ENCODE measurements around the gene MAST4.
"Not testable (repeated sequence)": the region's sequence is repeated elsewhere in the genome, so short reads cannot be mapped to it uniquely, and the experiment has no call there.

The MAST4 gene

DNA sequence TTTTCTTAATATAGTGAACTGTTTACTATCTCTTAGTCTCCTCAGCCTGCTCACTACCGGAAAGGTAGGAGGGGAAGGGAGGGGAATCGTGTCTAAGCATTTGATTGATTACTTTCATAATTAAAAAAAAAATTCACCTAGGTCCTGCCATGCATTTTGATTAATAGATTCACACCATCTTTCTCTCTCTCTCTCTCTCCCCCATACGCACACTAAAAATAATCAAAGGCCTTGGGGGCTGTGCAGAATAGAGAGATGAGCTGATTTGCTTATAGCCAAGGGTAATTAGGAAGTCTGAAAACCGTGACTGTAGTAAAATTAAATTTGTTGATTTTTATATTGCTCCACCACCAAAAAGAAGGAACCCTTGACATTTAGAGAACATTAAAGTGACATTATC lies 550.8 kb downstream of the MAST4 start:
- DNase-seq = no peak

DNA sequence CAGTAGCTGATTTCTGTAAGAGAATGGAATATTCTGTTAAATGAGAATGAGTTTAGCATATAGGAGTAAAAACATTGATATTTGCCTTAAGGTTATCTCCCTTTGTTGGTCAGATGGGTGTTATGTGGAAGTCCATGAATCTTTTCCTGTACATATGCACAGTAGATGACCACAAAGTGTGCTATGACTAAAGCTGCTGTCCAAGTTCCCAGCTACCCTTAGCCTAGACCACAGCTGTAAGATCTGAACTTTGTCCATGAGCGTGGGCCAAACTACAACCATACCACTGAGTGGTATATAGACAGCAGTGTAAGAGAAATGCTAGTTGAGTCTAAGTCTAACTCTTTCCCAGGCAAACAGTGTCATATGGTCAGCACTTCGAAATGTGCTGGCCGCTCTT lies 551.6 kb downstream of the MAST4 start:
- no peak for DNase-seq

DNA sequence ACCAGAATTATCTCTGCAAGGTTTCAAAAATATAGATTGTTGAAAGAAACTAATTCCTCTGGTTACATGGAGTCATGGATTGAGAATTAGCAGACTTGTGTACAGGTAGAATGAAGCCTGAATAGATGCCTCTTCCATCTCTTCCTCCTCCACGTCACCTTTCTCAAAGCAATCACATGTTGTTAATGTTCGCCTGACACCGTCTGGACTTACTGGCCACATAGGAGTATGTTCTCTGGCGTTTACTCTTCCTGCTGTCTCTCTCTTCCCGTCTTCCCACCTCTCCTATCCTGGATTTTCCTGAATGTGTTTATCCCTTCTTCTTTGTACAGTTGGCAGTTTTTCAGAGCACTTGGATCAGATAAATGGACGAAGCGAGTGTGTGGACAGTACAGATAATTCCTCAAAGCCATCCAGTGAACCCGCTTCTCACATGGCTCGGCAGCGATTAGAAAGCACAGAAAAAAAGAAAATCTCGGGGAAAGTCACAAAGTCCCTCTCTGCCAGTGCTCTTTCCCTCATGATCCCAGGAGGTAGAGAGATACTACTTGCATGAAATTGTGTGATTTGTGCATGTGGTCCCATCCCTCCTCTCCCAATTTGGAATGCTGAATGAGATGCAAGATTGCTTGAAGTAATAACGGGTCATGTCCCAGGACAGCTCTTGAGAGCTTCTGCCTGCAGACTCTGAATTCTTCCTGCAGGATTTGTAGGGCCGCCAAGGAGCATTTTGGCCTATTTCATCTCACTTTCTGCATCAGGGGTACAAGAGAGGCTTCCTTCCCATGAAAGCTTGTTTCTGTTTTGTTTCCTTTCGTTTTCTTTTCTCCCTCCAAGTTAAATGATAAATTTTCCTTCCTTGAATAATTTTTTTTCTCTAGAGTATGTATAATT lies 553.1 kb downstream of the MAST4 start:
- no peak for DNase-seq

DNA sequence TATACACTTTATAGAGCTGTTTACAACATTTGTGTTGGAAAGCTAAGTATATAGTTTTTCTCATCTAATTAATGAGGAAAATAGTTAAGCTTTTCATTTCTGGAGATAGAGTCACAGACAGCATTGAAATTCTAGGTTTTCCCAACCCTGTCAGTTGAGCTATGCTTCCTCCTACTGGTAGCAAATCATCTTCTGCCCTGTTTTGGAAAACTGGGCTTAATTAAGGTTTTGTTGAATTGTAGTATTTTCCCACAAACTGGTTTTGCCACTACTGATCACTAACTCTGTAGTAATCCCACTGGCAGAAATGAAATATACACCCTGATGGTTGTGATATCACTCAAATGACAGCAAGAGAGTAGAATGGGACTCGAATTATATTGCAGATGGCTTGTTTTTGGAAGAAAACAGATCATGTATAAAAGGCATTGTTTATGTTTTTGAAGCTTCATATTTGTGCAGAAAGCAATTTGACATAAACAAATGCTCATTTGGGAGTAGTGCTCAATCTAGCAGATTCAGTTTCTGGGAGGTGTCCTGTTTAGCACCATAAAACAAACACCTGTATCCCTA lies 553.8 kb downstream of the MAST4 start:
- no peak for DNase-seq

GRCh38 chr5:67152400-67152799 lies 556.2 kb downstream of the MAST4 start:
- no peak for DNase-seq

GRCh38 chr5:67153292-67153691 lies 557.1 kb downstream of the MAST4 start:
- no peak for DNase-seq

DNA sequence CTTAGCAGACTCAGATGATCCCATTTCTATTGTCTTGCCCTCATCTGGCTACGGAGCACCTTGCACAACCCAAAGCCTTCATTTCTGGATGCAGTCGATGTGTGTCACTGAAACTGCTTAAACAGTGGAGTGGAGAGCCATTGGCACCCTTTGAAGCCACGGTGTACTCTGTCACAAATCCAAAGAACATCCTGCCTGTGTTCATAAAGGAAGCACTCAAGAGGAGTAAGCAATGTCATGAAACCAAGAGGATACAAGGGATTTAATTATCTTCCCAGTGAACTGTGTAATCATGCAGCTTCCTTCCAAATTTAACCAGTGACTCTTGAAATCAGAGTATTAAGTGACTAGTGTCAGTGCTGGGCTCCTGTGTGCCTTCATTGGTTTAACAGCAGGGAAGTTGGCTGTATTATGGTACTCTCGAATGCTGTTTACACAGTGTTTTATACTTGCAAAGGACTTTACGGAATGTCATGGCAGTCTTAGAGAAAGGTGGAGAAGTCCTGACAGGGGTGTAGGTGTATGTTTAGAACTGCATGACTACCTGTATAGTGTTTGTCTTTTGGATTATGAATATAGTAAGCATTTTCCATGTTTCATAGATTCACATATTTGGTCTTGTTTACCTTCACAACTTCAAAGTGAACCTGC lies 558.5 kb downstream of the MAST4 start:
- DNase-seq = no peak

DNA sequence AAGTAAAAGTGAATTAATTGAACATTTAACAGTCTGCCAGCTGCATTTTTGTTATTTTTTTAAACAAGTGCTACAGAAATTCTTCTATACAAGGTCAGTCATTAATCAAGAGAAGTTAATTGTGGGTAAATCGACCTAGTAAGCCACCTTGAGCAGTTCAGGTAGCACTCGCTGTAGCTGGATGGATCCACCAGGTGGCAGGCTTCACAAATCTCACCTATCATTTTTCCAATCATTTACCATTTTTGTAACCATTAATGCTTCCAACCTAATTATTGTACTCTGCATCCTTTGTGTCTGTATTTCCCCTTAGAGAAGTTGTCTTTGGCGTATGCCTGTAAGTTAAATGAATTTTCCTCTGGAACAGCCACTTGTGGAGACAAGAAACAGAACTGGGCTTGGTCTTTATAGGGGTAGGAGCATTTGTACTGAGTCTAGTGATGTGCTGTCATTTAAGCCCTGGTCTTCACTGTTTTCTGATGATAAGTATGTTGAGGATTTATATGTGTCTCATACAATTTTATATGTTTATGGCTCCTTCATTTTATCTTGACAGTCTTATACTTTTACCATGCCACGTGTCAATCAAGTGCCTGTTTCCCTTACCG lies 560.9 kb downstream of the MAST4 start:
- no peak for DNase-seq

DNA sequence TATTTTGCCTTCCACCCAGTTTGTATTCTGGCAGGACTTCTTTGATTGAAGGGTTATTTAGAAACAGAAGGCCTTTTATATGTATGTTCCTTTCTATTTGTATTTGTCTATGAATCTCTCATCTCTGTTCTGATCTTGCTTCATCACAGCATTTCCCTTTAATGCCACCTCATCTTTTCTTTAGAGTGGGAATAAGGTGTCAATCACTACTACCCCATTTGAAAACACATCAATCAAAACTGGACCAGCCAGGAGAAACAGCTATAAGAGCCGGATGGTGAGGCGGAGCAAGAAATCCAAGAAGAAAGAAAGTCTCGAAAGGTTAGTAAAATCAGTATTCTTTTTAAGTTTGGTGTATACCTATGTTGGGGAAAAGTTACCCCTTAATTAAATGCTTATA lies 564.1 kb downstream of the MAST4 start:
- no peak for DNase-seq

GRCh38 chr5:67160985-67161384 lies 564.8 kb downstream of the MAST4 start:
- no peak for DNase-seq

DNA sequence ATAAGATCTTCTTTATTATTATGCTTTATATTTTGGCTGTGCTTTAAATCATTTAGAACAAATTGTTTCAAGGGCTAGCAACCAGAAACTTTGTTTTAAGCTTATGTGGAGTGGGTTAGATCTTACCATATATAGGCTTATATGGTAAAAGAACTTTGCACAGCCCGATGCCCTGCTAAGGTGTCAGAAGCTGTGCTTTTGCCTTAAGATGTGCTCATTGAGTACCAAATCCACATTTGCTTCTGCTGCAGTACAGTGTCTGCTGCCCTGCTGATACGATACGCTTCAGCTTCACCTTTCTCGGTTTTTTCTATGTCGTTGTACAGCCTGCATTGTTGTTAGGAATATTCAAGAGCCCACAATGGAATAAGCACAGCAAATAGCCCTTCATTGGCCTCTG lies 565.6 kb downstream of the MAST4 start:
- DNase-seq = no peak

GRCh38 chr5:67163231-67163756 lies 567.1 kb downstream of the MAST4 start:
- no peak for DNase-seq

DNA sequence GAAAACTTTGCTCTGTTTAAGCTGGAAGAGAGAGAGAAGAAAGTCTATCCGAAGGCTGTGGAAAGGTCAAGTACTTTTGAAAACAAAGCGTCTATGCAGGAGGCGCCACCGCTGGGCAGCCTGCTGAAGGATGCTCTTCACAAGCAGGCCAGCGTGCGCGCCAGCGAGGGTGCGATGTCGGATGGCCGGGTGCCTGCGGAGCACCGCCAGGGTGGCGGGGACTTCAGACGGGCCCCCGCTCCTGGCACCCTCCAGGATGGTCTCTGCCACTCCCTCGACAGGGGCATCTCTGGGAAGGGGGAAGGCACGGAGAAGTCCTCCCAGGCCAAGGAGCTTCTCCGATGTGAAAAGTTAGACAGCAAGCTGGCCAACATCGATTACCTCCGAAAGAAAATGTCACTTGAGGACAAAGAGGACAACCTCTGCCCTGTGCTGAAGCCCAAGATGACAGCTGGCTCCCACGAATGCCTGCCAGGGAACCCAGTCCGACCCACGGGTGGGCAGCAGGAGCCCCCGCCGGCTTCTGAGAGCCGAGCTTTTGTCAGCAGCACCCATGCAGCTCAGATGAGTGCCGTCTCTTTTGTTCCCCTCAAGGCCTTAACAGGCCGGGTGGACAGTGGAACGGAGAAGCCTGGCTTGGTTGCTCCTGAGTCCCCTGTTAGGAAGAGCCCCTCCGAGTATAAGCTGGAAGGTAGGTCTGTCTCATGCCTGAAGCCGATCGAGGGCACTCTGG lies 567.8 kb downstream of the MAST4 start:
- DNase-seq = no peak

DNA sequence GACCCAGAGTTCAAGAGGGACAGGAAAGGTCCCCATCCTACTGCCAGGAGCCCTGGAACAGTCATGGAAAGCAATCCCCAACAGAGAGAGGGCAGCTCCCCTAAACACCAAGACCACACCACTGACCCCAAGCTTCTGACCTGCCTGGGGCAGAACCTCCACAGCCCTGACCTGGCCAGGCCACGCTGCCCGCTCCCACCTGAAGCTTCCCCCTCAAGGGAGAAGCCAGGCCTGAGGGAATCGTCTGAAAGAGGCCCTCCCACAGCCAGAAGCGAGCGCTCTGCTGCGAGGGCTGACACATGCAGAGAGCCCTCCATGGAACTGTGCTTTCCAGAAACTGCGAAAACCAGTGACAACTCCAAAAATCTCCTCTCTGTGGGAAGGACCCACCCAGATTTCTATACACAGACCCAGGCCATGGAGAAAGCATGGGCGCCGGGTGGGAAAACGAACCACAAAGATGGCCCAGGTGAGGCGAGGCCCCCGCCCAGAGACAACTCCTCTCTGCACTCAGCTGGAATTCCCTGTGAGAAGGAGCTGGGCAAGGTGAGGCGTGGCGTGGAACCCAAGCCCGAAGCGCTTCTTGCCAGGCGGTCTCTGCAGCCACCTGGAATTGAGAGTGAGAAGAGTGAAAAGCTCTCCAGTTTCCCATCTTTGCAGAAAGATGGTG lies 568.8 kb downstream of the MAST4 start:
- no peak for DNase-seq

- DNase-seq = no peak
Measured at GRCh38 chr5:67165526-67166459, 569.6 kb downstream of the MAST4 start.

GRCh38 chr5:67166460-67167285 lies 570.5 kb downstream of the MAST4 start:
- DNase-seq = no peak

- DNase-seq = no peak
Measured at GRCh38 chr5:67168069-67168468, 571.9 kb downstream of the MAST4 start.

- DNase-seq = no peak
Measured at GRCh38 chr5:67170767-67171166, 574.6 kb downstream of the MAST4 start.

DNA sequence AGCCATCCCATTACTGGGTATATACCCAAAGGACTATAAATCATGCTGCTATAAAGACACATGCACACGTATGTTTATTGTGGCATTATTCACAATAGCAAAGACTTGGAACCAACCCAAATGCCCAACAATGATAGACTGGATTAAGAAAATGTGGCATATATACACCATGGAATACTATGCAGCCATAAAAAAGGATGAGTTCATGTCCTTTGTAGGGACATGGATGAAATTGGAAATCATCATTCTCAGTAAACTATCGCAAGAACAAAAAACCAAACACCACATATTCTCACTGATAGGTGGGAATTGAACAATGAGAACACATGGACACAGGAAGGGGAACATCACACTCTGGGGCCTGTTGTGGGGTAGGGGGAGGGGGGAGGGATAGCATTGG lies 577.2 kb downstream of the MAST4 start:
- DNase-seq = not testable (repeated sequence)

- DNase-seq = no peak
Measured at GRCh38 chr5:67173959-67174358, 577.8 kb downstream of the MAST4 start.

Data from NCI-H774 (cell line).